Choroid plexus epithelial cell (primary cell): ENCODE data around the gene KCNMA1.

Experiments
- DNase-seq: peaks from one replicate; pipeline ENCODE4 v3.0.0-alpha.2; 2010; ENCODE audit warnings: low read depth
- H3K4me3 ChIP-seq: 2 replicates; pipeline ENCODE4 v1.5.1; 2011; ENCODE audit warnings: low read depth, mild to moderate bottlenecking, control low read depth, low read length, moderate library complexity
- CTCF ChIP-seq: conservative IDR thresholded peaks from 2 replicates; pipeline ENCODE4 v1.5.1; 2011; ENCODE audit warnings: low read depth, mild to moderate bottlenecking, control low read depth, inconsistent platforms, low read length, moderate library complexity

KCNMA1 gene

GRCh38 chr10:77259171-77259874, 378.3 kb downstream of the KCNMA1 start:
- no peak for DNase-seq
- TF ChIP-seq CTCF: no peak
- no peak overlapping the region for H3K4me3 ChIP-seq

- no peak for TF ChIP-seq CTCF
- no peak overlapping the region for H3K4me3 ChIP-seq
- no peak for DNase-seq
Measured at GRCh38 chr10:77256346-77256745, 381.3 kb downstream of the KCNMA1 start.

DNA sequence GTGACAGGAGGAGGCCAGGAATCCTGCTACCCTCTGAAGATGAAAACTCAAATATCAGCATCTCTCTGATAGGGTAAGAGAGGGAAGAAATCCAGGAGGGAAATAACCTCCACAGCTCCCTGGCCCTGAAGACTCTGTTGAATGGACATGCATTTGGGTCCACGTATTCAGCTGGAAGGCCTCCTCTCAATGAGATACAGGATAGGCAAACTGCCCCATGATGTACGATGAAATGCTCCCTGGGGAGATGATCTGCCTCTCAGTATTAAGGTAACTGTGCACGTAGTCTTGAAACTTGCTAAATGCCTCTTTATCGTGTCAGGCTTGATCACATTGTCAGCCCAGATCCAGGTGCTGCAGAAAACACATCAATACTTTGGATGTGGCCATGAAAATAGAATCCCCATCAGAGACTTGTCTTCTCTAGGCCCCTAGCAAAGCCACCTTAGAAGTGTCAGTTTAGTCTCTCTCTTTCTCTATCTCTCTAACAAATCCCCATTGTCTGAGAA, 384.0 kb downstream of the KCNMA1 start:
- H3K4me3 ChIP-seq: no peak overlapping the region
- DNase-seq: no peak
- TF ChIP-seq CTCF: no peak

DNA sequence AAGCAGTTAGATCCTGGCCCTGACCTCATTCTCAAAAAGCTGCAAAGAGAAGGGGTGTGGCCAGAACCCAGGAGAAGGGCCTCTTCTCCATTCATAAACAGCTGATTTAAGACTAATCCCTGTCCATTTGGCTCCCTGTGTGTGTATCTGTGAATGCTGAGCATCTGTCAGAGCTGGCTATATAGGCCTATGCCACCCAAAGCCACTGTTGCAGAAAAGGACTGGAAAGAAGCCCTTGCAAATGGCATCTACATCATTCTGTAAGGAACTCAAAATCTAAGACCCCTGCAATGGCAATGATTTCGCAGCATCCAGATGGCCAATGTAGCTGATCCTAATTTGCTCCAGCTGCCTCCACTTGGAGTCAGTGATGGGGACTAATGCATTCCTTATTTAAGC, 384.5 kb downstream of the KCNMA1 start:
- no peak for DNase-seq
- no peak overlapping the region for H3K4me3 ChIP-seq
- no peak for TF ChIP-seq CTCF

GRCh38 chr10:77252380-77253146, 385.0 kb downstream of the KCNMA1 start:
- TF ChIP-seq CTCF: no peak
- no peak overlapping the region for H3K4me3 ChIP-seq
- no peak for DNase-seq

DNA sequence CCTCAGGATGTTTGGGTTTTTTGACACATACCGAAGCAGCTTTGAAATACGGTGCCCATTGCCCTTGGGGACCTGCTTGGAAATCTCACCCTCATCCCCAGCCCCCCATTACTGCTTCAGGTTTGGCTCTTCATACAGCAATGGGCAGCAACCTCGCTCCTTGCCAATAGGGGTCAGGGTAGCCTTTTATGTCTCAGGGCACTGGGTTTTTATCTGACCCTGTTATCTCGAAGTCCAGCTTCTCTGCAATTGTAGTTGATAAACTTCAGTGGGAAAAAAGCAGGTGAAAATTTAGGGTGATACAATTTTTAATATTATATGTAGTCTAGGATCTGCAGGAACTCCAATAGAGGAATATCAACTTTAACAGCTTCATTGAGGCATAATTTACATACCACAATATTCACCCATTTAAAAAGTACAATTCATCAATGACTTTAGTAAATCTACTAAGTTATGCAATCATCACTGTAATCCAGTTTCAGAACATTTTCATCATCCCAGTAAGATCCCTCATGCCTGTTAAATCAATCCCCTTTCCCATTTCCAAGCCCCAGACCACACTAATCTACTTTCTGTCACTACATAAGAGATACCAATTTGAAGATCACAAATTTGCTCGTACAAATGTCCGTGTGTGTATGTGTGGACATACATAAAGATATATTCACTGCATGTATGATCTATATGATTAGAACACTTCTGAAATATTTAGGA, 386.2 kb downstream of the KCNMA1 start:
- TF ChIP-seq CTCF: peak; percentile 84
- DNase-seq: peak; percentile 61

More for the DNA sequence above, 386.2 kb downstream of the KCNMA1 start:
- H3K4me3 ChIP-seq: no peak overlapping the region
